ENCODE measurements around the gene NBDY.

The NBDY gene

GRCh38 chrX:56790778-56791177, 61.7 kb downstream of the NBDY start:
- Mint-ChIP-seq H3K9me3 (no peaks in the 10 kb centered on the region), H3K27ac (no peak overlapping the region), H3K27me3 (no peaks in the 10 kb centered on the region), H3K36me3 (no peaks in the 10 kb centered on the region), H3K4me3 (no peak overlapping the region), H3K4me1 (peaks cover 32% of the 10 kb centered on the region)

- no peaks in the 10 kb centered on the region for H3K27me3 Mint-ChIP-seq
- peaks cover 32% of the 10 kb centered on the region for H3K4me1 Mint-ChIP-seq
- no peak overlapping the region for H3K4me3 Mint-ChIP-seq
- peak overlapping the region; percentile 24 for H3K27ac Mint-ChIP-seq
- no peaks in the 10 kb centered on the region for H3K36me3 Mint-ChIP-seq
- H3K9me3 Mint-ChIP-seq: no peaks in the 10 kb centered on the region
These were observed 62.4 kb downstream of the NBDY start for GRCh38 chrX:56791456-56791855.

- H3K4me3 Mint-ChIP-seq: no peak overlapping the region
- H3K27ac Mint-ChIP-seq: peak overlapping the region; percentile 46
- H3K4me1 Mint-ChIP-seq: peaks cover 33% of the 10 kb centered on the region
- no peaks in the 10 kb centered on the region for H3K27me3 Mint-ChIP-seq
- H3K9me3 Mint-ChIP-seq: no peaks in the 10 kb centered on the region
- no peaks in the 10 kb centered on the region for H3K36me3 Mint-ChIP-seq
These were observed 63.4 kb downstream of the NBDY start for GRCh38 chrX:56792270-56793111.

- peaks cover 39% of the 10 kb centered on the region for H3K4me1 Mint-ChIP-seq
- no peak overlapping the region for H3K27ac Mint-ChIP-seq
These were observed 64.0 kb downstream of the NBDY start for GRCh38 chrX:56793112-56793430.

GRCh38 chrX:56793521-56794320, 64.7 kb downstream of the NBDY start:
- no peak overlapping the region for H3K27ac Mint-ChIP-seq
- no peaks in the 10 kb centered on the region for H3K36me3 Mint-ChIP-seq
- H3K27me3 Mint-ChIP-seq: no peaks in the 10 kb centered on the region
- no peaks in the 10 kb centered on the region for H3K9me3 Mint-ChIP-seq
- H3K4me1 Mint-ChIP-seq: peaks cover 42% of the 10 kb centered on the region
- H3K4me3 Mint-ChIP-seq: no peak overlapping the region

More at GRCh38 chrX:56793112-56793430, 64.0 kb downstream of the NBDY start:
- H3K9me3 Mint-ChIP-seq: no peaks in the 10 kb centered on the region
- H3K4me3 Mint-ChIP-seq: no peak overlapping the region
- H3K27me3 Mint-ChIP-seq: no peaks in the 10 kb centered on the region
- H3K36me3 Mint-ChIP-seq: no peaks in the 10 kb centered on the region

GRCh38 chrX:56794404-56795230, 65.6 kb downstream of the NBDY start:
- Mint-ChIP-seq H3K27ac (peak overlapping the region; percentile 51), H3K9me3 (no peaks in the 10 kb centered on the region)

GRCh38 chrX:56795309-56795868, 66.3 kb downstream of the NBDY start:
- Mint-ChIP-seq H3K27me3 (no peaks in the 10 kb centered on the region), H3K4me1 (peaks cover 54% of the 10 kb centered on the region), H3K9me3 (no peaks in the 10 kb centered on the region), H3K27ac (peak overlapping the region; percentile 35), H3K36me3 (no peaks in the 10 kb centered on the region), H3K4me3 (no peak overlapping the region)

More at GRCh38 chrX:56794404-56795230, 65.6 kb downstream of the NBDY start:
- Mint-ChIP-seq H3K27me3 (no peaks in the 10 kb centered on the region), H3K4me1 (peaks cover 46% of the 10 kb centered on the region), H3K36me3 (no peaks in the 10 kb centered on the region), H3K4me3 (no peak overlapping the region)

- H3K36me3 Mint-ChIP-seq: peaks cover 4% of the 10 kb centered on the region
- no peaks in the 10 kb centered on the region for H3K9me3 Mint-ChIP-seq
- H3K27me3 Mint-ChIP-seq: no peaks in the 10 kb centered on the region
- no peak overlapping the region for H3K4me3 Mint-ChIP-seq
- H3K4me1 Mint-ChIP-seq: peaks cover 62% of the 10 kb centered on the region
- peak overlapping the region; percentile 85 for H3K27ac Mint-ChIP-seq
These were observed 67.8 kb downstream of the NBDY start for GRCh38 chrX:56796641-56797395.

GRCh38 chrX:56797574-56798338, 68.7 kb downstream of the NBDY start:
- Mint-ChIP-seq H3K4me1 (peaks cover 57% of the 10 kb centered on the region), H3K27me3 (no peaks in the 10 kb centered on the region), H3K36me3 (peaks cover 4% of the 10 kb centered on the region), H3K27ac (peak overlapping the region; percentile 85), H3K4me3 (no peak overlapping the region), H3K9me3 (no peaks in the 10 kb centered on the region)

- H3K4me3 Mint-ChIP-seq: no peak overlapping the region
- no peaks in the 10 kb centered on the region for H3K27me3 Mint-ChIP-seq
- H3K4me1 Mint-ChIP-seq: peaks cover 57% of the 10 kb centered on the region
- no peaks in the 10 kb centered on the region for H3K9me3 Mint-ChIP-seq
- no peak overlapping the region for H3K27ac Mint-ChIP-seq
- peaks cover 4% of the 10 kb centered on the region for H3K36me3 Mint-ChIP-seq
These were observed 69.3 kb downstream of the NBDY start for GRCh38 chrX:56798339-56798711.

- Mint-ChIP-seq H3K9me3 (no peaks in the 10 kb centered on the region), H3K27me3 (no peaks in the 10 kb centered on the region), H3K4me1 (peaks cover 56% of the 10 kb centered on the region), H3K4me3 (no peak overlapping the region), H3K27ac (peak overlapping the region; percentile 92), H3K36me3 (peaks cover 4% of the 10 kb centered on the region)
These were observed 70.1 kb downstream of the NBDY start for GRCh38 chrX:56798866-56799758.

- H3K27me3 Mint-ChIP-seq: no peaks in the 10 kb centered on the region
- peak overlapping the region; percentile 74 for H3K4me3 Mint-ChIP-seq
- H3K27ac Mint-ChIP-seq: peak overlapping the region; percentile 95
- no peaks in the 10 kb centered on the region for H3K9me3 Mint-ChIP-seq
- H3K4me1 Mint-ChIP-seq: peaks cover 53% of the 10 kb centered on the region
- peaks cover 5% of the 10 kb centered on the region for H3K36me3 Mint-ChIP-seq
These were observed 71.3 kb downstream of the NBDY start for GRCh38 chrX:56800307-56800706.

GRCh38 chrX:56800801-56801200, 71.8 kb downstream of the NBDY start:
- peak overlapping the region; percentile 74 for H3K4me3 Mint-ChIP-seq
- H3K36me3 Mint-ChIP-seq: peaks cover 5% of the 10 kb centered on the region
- H3K27ac Mint-ChIP-seq: peak overlapping the region; percentile 95
- H3K9me3 Mint-ChIP-seq: no peaks in the 10 kb centered on the region
- no peaks in the 10 kb centered on the region for H3K27me3 Mint-ChIP-seq
- peaks cover 57% of the 10 kb centered on the region for H3K4me1 Mint-ChIP-seq

Data from activated naive CD4-positive, alpha-beta T cell treated with anti-CD3 and anti-CD28 coated beads, Interleukin-2, amount 50 U/mL, for 24 hours (primary cell).